ENCODE results near the gene MACIR. TPM values are rescaled to one million over a fixed set of nuclear protein-coding genes. Genes with fewer than 3 reads are reported as not detected.

Gene MACIR
- total RNA-seq, 1 donor from 2014 or later, result 3.9 TPM

DNA sequence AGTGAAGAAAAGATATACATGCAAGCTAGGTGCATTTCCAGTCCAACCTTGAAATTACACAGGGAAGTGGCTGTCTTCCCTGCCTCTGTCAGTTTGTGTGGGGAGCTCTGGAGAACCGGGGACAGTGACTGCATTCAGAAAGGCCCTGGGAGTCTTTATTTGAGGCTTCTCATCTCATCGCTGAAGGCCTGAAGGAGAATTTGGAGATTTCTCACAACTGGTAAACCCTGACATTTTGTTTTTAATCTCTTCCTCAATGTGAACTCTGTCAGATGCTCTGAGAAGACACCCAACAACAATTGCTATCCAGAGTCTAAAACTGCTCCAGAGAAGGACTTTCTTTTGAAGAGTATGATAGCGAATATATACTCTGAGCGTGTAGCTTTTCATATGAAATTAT is 33.0 kb downstream of the MACIR start:
- Mint-ChIP-seq H3K9me3 (no peaks in the 10 kb centered on the region), H3K4me1 (no peaks in the 10 kb centered on the region), H3K27me3 (no peaks in the 10 kb centered on the region), H3K4me3 (no peak overlapping the region), H3K36me3 (ENCODE audit: low read depth) (no peaks in the 10 kb centered on the region), H3K27ac (no peak overlapping the region)
- TF ChIP-seq, protein P1, sequence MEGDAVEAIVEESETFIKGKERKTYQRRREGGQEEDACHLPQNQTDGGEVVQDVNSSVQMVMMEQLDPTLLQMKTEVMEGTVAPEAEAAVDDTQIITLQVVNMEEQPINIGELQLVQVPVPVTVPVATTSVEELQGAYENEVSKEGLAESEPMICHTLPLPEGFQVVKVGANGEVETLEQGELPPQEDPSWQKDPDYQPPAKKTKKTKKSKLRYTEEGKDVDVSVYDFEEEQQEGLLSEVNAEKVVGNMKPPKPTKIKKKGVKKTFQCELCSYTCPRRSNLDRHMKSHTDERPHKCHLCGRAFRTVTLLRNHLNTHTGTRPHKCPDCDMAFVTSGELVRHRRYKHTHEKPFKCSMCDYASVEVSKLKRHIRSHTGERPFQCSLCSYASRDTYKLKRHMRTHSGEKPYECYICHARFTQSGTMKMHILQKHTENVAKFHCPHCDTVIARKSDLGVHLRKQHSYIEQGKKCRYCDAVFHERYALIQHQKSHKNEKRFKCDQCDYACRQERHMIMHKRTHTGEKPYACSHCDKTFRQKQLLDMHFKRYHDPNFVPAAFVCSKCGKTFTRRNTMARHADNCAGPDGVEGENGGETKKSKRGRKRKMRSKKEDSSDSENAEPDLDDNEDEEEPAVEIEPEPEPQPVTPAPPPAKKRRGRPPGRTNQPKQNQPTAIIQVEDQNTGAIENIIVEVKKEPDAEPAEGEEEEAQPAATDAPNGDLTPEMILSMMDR (IDR thresholded peaks at IDR 0.05), result no peak
- DNase-seq (no peak), ATAC-seq (ENCODE audit: low read depth) (no peak)
- CTCF ChIA-PET, result no interaction called here
- intact Hi-C loops (cut with micrococcal nuclease), result no loop called here
- POLR2A ChIA-PET, result no interaction called here

DNA sequence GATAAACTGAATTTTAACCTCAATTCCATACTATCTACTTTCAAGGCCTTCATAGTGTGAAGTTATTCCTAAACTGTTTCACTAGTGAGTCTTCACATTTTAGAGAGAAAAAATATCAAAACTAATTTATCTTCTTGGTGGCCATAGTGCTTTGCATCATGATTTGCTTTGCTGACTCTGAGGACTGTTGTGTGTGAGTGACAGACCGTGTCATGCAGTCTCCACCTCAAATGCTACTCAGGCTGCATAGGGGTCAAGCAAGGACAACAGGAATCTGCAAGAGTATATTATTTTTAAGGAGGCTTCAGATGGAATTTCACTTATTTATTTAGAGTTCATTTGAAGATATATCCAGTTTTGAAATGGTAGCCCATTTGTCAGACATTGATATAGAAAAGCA is 34.5 kb downstream of the MACIR start:
- DNase-seq, result no peak
- ChIA-PET POLR2A (no interaction called here), CTCF (no interaction called here)
- no peaks in the 10 kb centered on the region for H3K4me1 Mint-ChIP-seq
- ATAC-seq (ENCODE audit: low read depth), result no peak
- intact Hi-C loops (cut with micrococcal nuclease), result no loop called here
- H3K9me3 Mint-ChIP-seq, result no peaks in the 10 kb centered on the region
- TF ChIP-seq, protein P1 (IDR thresholded peaks at IDR 0.05), result no peak
- H3K36me3 Mint-ChIP-seq (ENCODE audit: low read depth), result no peaks in the 10 kb centered on the region
- no peaks in the 10 kb centered on the region for H3K27me3 Mint-ChIP-seq
- no peak overlapping the region for H3K4me3 Mint-ChIP-seq
- no peak overlapping the region for H3K27ac Mint-ChIP-seq

DNA sequence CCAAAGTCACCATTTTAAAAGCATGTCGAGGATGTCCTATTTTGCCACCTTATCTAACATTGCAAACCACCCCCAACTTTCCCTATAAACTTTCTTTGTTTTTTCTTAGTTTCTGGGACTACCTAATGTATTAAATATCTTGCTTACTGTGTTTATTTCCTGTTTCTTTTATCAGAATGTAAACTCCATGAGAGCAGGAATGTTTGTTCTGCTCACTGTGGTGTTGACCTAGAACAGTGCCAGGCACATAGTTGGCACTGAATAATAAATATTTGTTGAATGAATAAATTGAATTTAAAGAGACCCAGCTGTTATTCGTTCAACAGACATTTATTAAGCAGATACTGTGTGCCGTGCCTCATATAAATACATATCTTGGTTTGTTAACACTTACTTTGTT is 35.2 kb downstream of the MACIR start:
- TF ChIP-seq, protein P1 (IDR thresholded peaks at IDR 0.05), result no peak

DNA sequence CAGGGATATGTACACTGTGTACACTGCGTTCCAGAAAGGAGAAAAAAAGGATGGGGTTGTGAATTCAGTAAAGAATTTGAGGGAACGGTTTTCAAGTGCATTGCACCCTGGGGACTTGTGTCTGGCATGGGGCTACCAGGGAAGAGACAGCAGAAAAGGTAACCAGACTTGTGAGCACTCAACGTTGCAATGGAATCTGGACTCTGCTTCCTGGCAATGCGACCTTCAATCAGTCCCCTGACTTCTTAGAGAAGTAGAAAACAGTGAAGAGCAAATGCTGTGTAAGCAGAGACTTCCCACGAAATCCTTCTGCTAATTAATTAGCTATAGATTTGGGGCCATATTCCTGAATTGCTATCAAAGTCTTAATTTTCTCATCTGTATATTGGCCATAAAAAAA is 36.3 kb downstream of the MACIR start:
- POLR2A ChIA-PET, result no interaction called here
- Mint-ChIP-seq H3K9me3 (no peaks in the 10 kb centered on the region), H3K27ac (no peak overlapping the region), H3K27me3 (peaks cover 2% of the 10 kb centered on the region), H3K4me1 (no peaks in the 10 kb centered on the region), H3K4me3 (no peak overlapping the region), H3K36me3 (ENCODE audit: low read depth) (no peaks in the 10 kb centered on the region)
- CTCF ChIA-PET, result no interaction called here
- no peak for DNase-seq
- TF ChIP-seq, protein P1 (IDR thresholded peaks at IDR 0.05), result no peak
- ATAC-seq (ENCODE audit: low read depth), result no peak
- intact Hi-C loops (cut with micrococcal nuclease), result no loop called here

More for the DNA sequence above, 35.2 kb downstream of the MACIR start:
- ChIA-PET CTCF (no interaction called here), POLR2A (no interaction called here)
- H3K27me3 Mint-ChIP-seq, result no peaks in the 10 kb centered on the region
- ATAC-seq (ENCODE audit: low read depth), result no peak
- intact Hi-C loops (cut with micrococcal nuclease), result no loop called here
- H3K4me3 Mint-ChIP-seq, result no peak overlapping the region
- no peak for DNase-seq
- H3K36me3 Mint-ChIP-seq (ENCODE audit: low read depth), result no peaks in the 10 kb centered on the region
- H3K4me1 Mint-ChIP-seq, result no peaks in the 10 kb centered on the region
- H3K9me3 Mint-ChIP-seq, result no peaks in the 10 kb centered on the region
- no peak overlapping the region for H3K27ac Mint-ChIP-seq

DNA sequence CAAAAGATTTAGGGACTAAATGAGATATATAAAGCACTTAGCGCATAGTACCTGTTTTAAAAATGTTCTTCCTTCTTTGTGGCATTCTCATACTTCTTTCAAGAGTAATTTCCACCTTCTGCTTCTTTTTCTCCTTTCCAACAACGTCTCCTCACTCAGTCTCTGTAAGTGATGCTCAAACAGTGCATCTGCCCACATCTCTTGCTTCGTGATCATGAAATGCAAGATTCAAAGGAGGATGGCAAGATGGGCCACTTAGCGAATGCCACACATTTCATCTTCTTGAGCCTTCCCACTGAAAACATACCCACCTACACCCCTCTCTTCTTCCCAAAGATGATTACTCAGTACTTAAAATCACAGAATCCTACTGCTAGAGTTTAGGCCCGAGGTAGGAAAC is 36.9 kb downstream of the MACIR start:
- H3K27me3 Mint-ChIP-seq, result peaks cover 4% of the 10 kb centered on the region

More for the DNA sequence above, 36.9 kb downstream of the MACIR start:
- ChIA-PET POLR2A (no interaction called here), CTCF (no interaction called here)
- DNase-seq (no peak), ATAC-seq (ENCODE audit: low read depth) (no peak)
- H3K4me3 Mint-ChIP-seq, result no peak overlapping the region
- no peaks in the 10 kb centered on the region for H3K36me3 Mint-ChIP-seq (ENCODE audit: low read depth)
- H3K4me1 Mint-ChIP-seq, result no peaks in the 10 kb centered on the region
- intact Hi-C loops (cut with micrococcal nuclease), result no loop called here
- no peaks in the 10 kb centered on the region for H3K9me3 Mint-ChIP-seq
- TF ChIP-seq, protein P1 (IDR thresholded peaks at IDR 0.05), result no peak
- H3K27ac Mint-ChIP-seq, result no peak overlapping the region
